ENCODE data around the gene RASD1. TPM values are rescaled to one million over a fixed set of nuclear protein-coding genes. Genes with fewer than 3 reads are reported as not detected.

The RASD1 gene
- total and polyA plus RNA-seq, 7 experiments from 2014 or later: 0.35 to 2.5 (median 1.0) TPM; not detected in 2

- H3K36me3 ChIP-seq (ENCODE audit: control insufficient read depth in 2 of 3, insufficient read depth in 3 of 3, low read length in 3 of 3): no peaks in the 10 kb centered on the region
- Mint-ChIP-seq H3K27me3 (peaks cover 0 to 3% (median 0%) of the 10 kb centered on the region in 5 donors), H3K4me1 (peaks cover 0 to 3% (median 0%) of the 10 kb centered on the region in 7 donors), H3K4me3 (no peak overlapping the region), H3K36me3 (no peaks in the 10 kb centered on the region), H3K27ac (no peak overlapping the region), H3K9me3 (peaks cover 0 to 1% (median 0%) of the 10 kb centered on the region in 11 donors)
- intact Hi-C loops (cut with micrococcal nuclease): no loop called here
- CTCF ChIA-PET: interaction anchor here (0.6 kb wide), 1 partner anchor 277 kb away, joined by 3 read pairs; no protein-coding TSS in a partner anchor
- no peaks in the 10 kb centered on the region for H3K4me1 ChIP-seq (ENCODE audit: control insufficient read depth in 2 of 2, insufficient read depth in 2 of 2, low read length in 2 of 2)
- H3K4me3 ChIP-seq (ENCODE audit: low read length): no peak overlapping the region
- POLR2A ChIA-PET: no interaction called here
- H3K27me3 ChIP-seq (ENCODE audit: control insufficient read depth in 2 of 2, insufficient read depth in 2 of 2, low read length in 2 of 2): no peaks in the 10 kb centered on the region
- DNase-seq: no peak
- no peaks in the 10 kb centered on the region for H3K9me3 ChIP-seq (ENCODE audit: control insufficient read depth in 2 of 3, low read length in 3 of 3)
- no peak overlapping the region for H3K27ac ChIP-seq (ENCODE audit: low read depth, low read length)
- ATAC-seq: no peak
Measured at GRCh38 chr17:17535957-17536356, 39.8 kb upstream of the RASD1 start.

- DNase-seq (no peak), ATAC-seq (no peak)
- Histone ChIP-seq H3K27me3 (ENCODE audit: control insufficient read depth in 2 of 2, insufficient read depth in 2 of 2, low read length in 2 of 2) (no peaks in the 10 kb centered on the region), H3K27ac (ENCODE audit: low read depth, low read length) (no peak overlapping the region), H3K4me3 (ENCODE audit: low read length) (no peak overlapping the region), H3K9me3 (ENCODE audit: control insufficient read depth in 2 of 3, low read length in 3 of 3) (no peaks in the 10 kb centered on the region), H3K4me1 (ENCODE audit: control insufficient read depth in 2 of 2, insufficient read depth in 2 of 2, low read length in 2 of 2) (no peaks in the 10 kb centered on the region), H3K36me3 (ENCODE audit: control insufficient read depth in 2 of 3, insufficient read depth in 3 of 3, low read length in 3 of 3) (no peaks in the 10 kb centered on the region)
- H3K27me3 Mint-ChIP-seq: peaks cover 0 to 3% (median 0%) of the 10 kb centered on the region in 5 donors
- H3K36me3 Mint-ChIP-seq: no peaks in the 10 kb centered on the region
- no peak overlapping the region for H3K27ac Mint-ChIP-seq
- ChIA-PET POLR2A (no interaction called here), CTCF (no interaction called here)
- H3K4me1 Mint-ChIP-seq: peaks cover 0 to 3% (median 0%) of the 10 kb centered on the region in 7 donors
- peaks cover 0 to 1% (median 0%) of the 10 kb centered on the region in 11 donors for H3K9me3 Mint-ChIP-seq
- no peak overlapping the region for H3K4me3 Mint-ChIP-seq
- intact Hi-C loops (cut with micrococcal nuclease): no loop called here
Measured at GRCh38 chr17:17533901-17534441, 37.8 kb upstream of the RASD1 start.

GRCh38 chr17:17532991-17533390 lies 36.8 kb upstream of the RASD1 start:
- Histone ChIP-seq H3K27ac (ENCODE audit: low read depth, low read length) (no peak overlapping the region), H3K9me3 (ENCODE audit: control insufficient read depth in 2 of 3, low read length in 3 of 3) (no peaks in the 10 kb centered on the region), H3K27me3 (ENCODE audit: control insufficient read depth in 2 of 2, insufficient read depth in 2 of 2, low read length in 2 of 2) (no peaks in the 10 kb centered on the region), H3K36me3 (ENCODE audit: control insufficient read depth in 2 of 3, insufficient read depth in 3 of 3, low read length in 3 of 3) (no peaks in the 10 kb centered on the region), H3K4me3 (ENCODE audit: low read length) (no peak overlapping the region), H3K4me1 (ENCODE audit: control insufficient read depth in 2 of 2, insufficient read depth in 2 of 2, low read length in 2 of 2) (no peaks in the 10 kb centered on the region)
- Mint-ChIP-seq H3K4me1 (peaks cover 0 to 3% (median 0%) of the 10 kb centered on the region in 7 donors), H3K36me3 (no peaks in the 10 kb centered on the region), H3K27ac (no peak overlapping the region), H3K4me3 (no peak overlapping the region), H3K27me3 (peaks cover 0 to 3% (median 0%) of the 10 kb centered on the region in 5 donors), H3K9me3 (peaks cover 0 to 1% (median 0%) of the 10 kb centered on the region in 11 donors)
- no peak for ATAC-seq
- ChIA-PET POLR2A (no interaction called here), CTCF (no interaction called here)
- intact Hi-C loops (cut with micrococcal nuclease): no loop called here
- DNase-seq: no peak

GRCh38 chr17:17531156-17531555 lies 35.0 kb upstream of the RASD1 start:
- intact Hi-C loops (cut with micrococcal nuclease): no loop called here
- H3K4me3 Mint-ChIP-seq: no peak overlapping the region
- H3K4me3 ChIP-seq (ENCODE audit: low read length): no peak overlapping the region
- H3K4me1 Mint-ChIP-seq: peaks cover 0 to 3% (median 0%) of the 10 kb centered on the region in 7 donors
- H3K9me3 Mint-ChIP-seq: no peaks in the 10 kb centered on the region
- ChIA-PET CTCF (no interaction called here), POLR2A (interaction anchor here (1.2 kb wide), 1 partner anchor 35 kb away, joined by 3 read pairs; the partner anchor contains the start of gene RASD1)
- DNase-seq: no peak
- ATAC-seq: no peak
- no peaks in the 10 kb centered on the region for H3K36me3 Mint-ChIP-seq
- no peak overlapping the region for H3K27ac Mint-ChIP-seq
- H3K27ac ChIP-seq (ENCODE audit: low read depth, low read length): no peak overlapping the region
- no peaks in the 10 kb centered on the region for H3K4me1 ChIP-seq (ENCODE audit: control insufficient read depth in 2 of 2, insufficient read depth in 2 of 2, low read length in 2 of 2)
- no peaks in the 10 kb centered on the region for H3K36me3 ChIP-seq (ENCODE audit: control insufficient read depth in 2 of 3, insufficient read depth in 3 of 3, low read length in 3 of 3)
- no peaks in the 10 kb centered on the region for H3K27me3 ChIP-seq (ENCODE audit: control insufficient read depth in 2 of 2, insufficient read depth in 2 of 2, low read length in 2 of 2)
- peaks cover 0 to 3% (median 0%) of the 10 kb centered on the region in 5 donors for H3K27me3 Mint-ChIP-seq
- H3K9me3 ChIP-seq (ENCODE audit: control insufficient read depth in 2 of 3, low read length in 3 of 3): no peaks in the 10 kb centered on the region

GRCh38 chr17:17528696-17529652 lies 32.8 kb upstream of the RASD1 start:
- Histone ChIP-seq H3K27ac (ENCODE audit: low read depth, low read length) (no peak overlapping the region), H3K36me3 (ENCODE audit: control insufficient read depth in 2 of 3, insufficient read depth in 3 of 3, low read length in 3 of 3) (no peaks in the 10 kb centered on the region), H3K4me1 (ENCODE audit: control insufficient read depth in 2 of 2, insufficient read depth in 2 of 2, low read length in 2 of 2) (no peaks in the 10 kb centered on the region), H3K4me3 (ENCODE audit: low read length) (no peak overlapping the region), H3K9me3 (ENCODE audit: control insufficient read depth in 2 of 3, low read length in 3 of 3) (no peaks in the 10 kb centered on the region), H3K27me3 (ENCODE audit: control insufficient read depth in 2 of 2, insufficient read depth in 2 of 2, low read length in 2 of 2) (no peaks in the 10 kb centered on the region)
- ATAC-seq (no peak), DNase-seq (no peak)
- peaks cover 0 to 3% (median 0%) of the 10 kb centered on the region in 7 donors for H3K4me1 Mint-ChIP-seq
- H3K9me3 Mint-ChIP-seq: peaks cover 0 to 3% (median 0%) of the 10 kb centered on the region in 11 donors
- POLR2A ChIA-PET: no interaction called here
- intact Hi-C loops (cut with micrococcal nuclease): no loop called here
- H3K27me3 Mint-ChIP-seq: peaks cover 0 to 3% (median 0%) of the 10 kb centered on the region in 5 donors
- H3K27ac Mint-ChIP-seq: no peak overlapping the region
- CTCF ChIA-PET: no interaction called here
- no peaks in the 10 kb centered on the region for H3K36me3 Mint-ChIP-seq
- no peak overlapping the region for H3K4me3 Mint-ChIP-seq

GRCh38 chr17:17527956-17528500 lies 31.8 kb upstream of the RASD1 start:
- ChIA-PET CTCF (no interaction called here), POLR2A (interaction anchor here (0.6 kb wide), 1 partner anchor 61 kb away, joined by 3 read pairs; no protein-coding TSS in a partner anchor)
- Mint-ChIP-seq H3K4me3 (no peak overlapping the region), H3K36me3 (no peaks in the 10 kb centered on the region), H3K27me3 (peaks cover 0 to 3% (median 0%) of the 10 kb centered on the region in 5 donors), H3K9me3 (peaks cover 0 to 3% (median 0%) of the 10 kb centered on the region in 11 donors), H3K4me1 (peaks cover 0 to 3% (median 0%) of the 10 kb centered on the region in 7 donors), H3K27ac (no peak overlapping the region)
- DNase-seq: no peak
- ATAC-seq: no peak
- Histone ChIP-seq H3K27me3 (ENCODE audit: control insufficient read depth in 2 of 2, insufficient read depth in 2 of 2, low read length in 2 of 2) (no peaks in the 10 kb centered on the region), H3K36me3 (ENCODE audit: control insufficient read depth in 2 of 3, insufficient read depth in 3 of 3, low read length in 3 of 3) (no peaks in the 10 kb centered on the region), H3K27ac (ENCODE audit: low read depth, low read length) (no peak overlapping the region), H3K4me3 (ENCODE audit: low read length) (no peak overlapping the region), H3K9me3 (ENCODE audit: control insufficient read depth in 2 of 3, low read length in 3 of 3) (no peaks in the 10 kb centered on the region), H3K4me1 (ENCODE audit: control insufficient read depth in 2 of 2, insufficient read depth in 2 of 2, low read length in 2 of 2) (no peaks in the 10 kb centered on the region)
- intact Hi-C loops (cut with micrococcal nuclease): no loop called here

Measured in naive thymus-derived CD4-positive, alpha-beta T cell (primary cell).